ENCODE measurements around the gene ADARB2.

DNA sequence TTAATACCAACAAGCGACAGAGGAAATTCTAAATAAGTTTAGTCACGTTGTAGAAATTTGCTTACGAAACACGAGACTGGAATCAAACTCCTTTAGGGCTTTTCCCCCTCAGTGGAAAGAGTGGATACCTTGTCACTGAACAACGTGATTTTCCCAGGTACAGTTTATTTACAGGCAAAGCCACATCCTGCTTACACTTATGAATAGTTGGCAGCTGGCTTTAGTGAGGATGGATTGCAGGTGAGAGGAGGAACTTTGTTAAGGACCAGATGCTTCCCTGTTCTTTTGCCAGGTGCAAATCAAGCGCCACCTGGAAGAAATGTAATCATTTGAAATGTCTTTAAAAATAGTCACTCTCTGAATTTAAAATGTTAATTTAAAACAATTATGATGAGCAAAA is 282.4 kb downstream of the ADARB2 start:
- TF ChIP-seq, protein P1, sequence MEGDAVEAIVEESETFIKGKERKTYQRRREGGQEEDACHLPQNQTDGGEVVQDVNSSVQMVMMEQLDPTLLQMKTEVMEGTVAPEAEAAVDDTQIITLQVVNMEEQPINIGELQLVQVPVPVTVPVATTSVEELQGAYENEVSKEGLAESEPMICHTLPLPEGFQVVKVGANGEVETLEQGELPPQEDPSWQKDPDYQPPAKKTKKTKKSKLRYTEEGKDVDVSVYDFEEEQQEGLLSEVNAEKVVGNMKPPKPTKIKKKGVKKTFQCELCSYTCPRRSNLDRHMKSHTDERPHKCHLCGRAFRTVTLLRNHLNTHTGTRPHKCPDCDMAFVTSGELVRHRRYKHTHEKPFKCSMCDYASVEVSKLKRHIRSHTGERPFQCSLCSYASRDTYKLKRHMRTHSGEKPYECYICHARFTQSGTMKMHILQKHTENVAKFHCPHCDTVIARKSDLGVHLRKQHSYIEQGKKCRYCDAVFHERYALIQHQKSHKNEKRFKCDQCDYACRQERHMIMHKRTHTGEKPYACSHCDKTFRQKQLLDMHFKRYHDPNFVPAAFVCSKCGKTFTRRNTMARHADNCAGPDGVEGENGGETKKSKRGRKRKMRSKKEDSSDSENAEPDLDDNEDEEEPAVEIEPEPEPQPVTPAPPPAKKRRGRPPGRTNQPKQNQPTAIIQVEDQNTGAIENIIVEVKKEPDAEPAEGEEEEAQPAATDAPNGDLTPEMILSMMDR (IDR thresholded peaks at IDR 0.05), result no peak
- TF ChIP-seq POLR2A (IDR thresholded peaks at IDR 0.05) (no peak), EP300 (IDR thresholded peaks at IDR 0.05; ENCODE audit: low read depth) (no peak)
